IPS-NIHi7 (cell line): Measurements from ENCODE around the gene TMEM26.
"Not testable (repeated sequence)": the region's sequence is repeated elsewhere in the genome, so short reads cannot be mapped to it uniquely, and the experiment has no call there.

ENCODE experiments used
- DNase-seq: peaks from one replicate; pipeline ENCODE4 v3.0.0; 2012; ENCODE audit warnings: mixed read lengths; ENCODE audit errors: extremely low spot score

Gene TMEM26

DNA sequence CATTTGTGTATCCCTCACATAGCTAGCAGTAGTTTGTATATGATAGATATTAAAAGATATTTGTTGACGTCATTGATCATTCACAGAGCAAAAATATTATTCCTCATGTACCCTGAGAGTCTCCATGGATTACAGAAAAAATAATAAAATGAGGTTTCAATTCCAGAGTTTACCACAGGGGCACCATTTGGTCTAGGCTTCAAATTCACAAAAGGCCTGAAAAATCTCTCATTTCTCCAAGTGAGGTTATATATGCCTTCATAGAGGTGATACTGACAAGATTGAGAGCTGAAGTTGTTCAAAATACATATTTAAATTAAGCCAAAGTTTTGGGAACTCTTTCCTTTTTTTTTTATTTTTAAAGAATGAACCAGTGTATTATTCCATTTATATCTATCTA lies 52.7 kb downstream of the TMEM26 start:
- no peak for DNase-seq

DNA sequence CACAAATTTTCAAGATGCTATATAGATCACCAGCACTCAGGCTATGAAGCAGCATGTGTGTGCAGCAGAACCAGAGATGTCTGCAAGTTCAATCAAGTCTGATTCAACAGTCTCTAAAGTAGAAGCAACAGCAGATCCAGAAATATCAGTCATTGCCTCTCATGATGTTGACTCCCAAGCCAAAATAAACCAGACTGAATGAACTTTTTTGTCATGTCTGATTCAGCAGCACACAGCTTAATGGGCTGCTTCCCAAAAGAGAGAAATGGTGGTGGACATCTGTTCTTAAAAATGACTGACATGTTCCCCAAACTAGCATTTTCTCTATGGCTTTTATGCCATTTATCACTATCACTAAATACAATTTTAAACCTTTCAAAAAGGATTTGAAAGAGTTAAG lies 53.8 kb downstream of the TMEM26 start:
- no peak for DNase-seq

DNA sequence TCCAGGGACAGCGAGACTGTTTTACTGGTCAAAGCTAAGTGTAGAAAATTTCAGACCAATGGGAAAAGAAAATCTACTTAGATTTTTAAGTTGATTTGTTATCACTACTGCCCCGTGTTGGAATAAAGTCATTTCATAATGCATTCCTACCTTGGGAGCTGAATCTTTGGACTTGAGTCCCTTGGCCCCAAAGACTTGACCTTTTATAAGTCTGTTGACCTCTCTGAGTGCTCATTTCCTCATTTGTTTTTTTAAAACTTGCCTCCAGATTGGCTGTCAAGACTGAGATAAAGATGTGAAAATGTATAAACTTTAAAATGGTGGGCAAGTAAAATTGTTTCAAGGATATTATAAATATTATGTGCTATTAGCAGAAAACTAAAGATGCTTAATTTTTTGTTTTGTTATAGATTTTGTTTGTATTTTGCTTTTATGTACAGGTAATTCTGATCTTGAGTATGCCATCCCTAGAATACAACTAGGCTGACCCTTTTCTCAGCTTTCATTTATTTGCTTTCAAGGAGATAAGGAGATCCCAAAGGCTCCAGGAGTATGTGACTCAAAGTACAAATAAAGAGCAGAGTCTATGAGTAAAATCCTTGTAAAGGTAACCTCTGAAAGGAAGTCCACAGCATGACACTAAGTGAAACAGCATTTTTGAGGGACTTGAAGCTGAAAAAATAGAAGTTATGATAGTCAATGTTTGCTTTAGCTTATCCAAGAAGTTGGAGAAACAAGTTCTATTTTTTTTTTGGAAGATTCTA lies 54.6 kb downstream of the TMEM26 start:
- DNase-seq, result no peak

DNA sequence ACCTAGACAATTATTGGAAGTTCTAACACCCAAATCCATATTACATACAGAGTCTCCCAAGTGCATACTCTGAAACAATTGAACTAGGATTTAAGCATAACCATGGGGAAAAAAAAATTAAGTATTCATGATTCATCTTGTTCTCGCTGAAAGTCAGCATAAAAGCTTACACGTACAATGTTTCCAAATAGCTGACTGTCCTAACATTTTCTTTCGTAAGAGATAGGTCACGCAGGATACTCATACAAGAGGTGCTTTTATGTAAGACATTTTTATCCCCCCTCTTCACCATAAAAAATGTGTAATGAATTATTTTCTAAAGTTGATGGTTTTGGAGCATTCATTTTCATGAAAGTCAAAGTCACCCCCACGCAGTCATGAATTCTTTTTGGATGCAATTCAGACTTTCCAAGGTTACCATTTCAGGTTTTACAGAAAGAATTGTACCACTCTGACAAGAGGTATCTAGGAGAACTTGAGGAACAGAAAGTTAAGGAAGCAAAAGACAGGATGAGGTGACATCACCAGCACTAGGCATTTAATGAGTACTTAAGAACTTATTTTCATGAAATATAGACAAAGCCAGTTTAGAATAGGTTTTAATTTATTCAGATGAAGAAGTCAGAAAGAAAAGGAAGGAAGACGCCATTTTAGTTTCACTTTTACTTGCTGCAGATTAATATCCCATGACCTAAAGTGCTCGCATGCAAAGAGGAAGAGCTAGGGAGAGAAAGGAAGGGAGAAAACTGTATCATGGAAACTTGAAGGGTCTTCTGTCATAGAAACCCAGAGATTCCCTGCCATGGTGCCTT lies 55.8 kb downstream of the TMEM26 start:
- no peak for DNase-seq

DNA sequence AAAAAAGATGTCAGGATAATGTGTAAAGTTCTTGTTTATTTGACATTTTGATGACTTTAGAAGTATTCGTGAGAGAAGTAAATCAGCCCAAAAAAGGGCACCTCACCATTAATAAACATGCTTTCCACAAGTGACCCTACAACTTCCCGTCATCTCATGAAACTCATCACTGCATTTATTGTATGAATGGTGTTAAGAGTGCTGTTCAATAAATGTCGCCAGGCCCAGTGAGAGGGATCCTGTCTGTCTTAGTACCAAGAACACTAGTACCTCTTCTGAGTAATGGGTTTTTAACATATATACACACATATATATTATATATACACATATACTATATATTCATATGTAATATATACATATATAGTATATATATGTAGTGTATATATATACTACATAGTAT lies 61.9 kb downstream of the TMEM26 start:
- no peak for DNase-seq

DNA sequence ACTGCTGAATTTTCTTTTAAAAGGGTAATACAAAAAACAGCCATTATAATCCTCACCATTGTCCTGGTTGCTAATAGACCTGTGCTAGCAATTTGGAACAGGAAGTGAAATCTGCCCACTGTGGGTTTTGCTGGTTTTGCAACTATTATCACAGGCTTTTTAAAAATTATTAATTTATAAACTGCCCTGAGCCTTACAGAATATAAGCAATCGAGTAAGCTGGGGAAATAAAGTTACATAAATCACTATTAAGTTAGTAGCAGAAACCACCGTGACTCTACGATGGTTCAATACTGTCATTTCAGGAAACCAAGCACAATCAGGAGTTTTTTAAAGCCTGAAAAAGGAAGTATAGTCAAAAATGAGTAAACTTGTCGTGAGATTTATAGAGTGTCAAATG lies 62.3 kb downstream of the TMEM26 start:
- DNase-seq, result no peak

DNA sequence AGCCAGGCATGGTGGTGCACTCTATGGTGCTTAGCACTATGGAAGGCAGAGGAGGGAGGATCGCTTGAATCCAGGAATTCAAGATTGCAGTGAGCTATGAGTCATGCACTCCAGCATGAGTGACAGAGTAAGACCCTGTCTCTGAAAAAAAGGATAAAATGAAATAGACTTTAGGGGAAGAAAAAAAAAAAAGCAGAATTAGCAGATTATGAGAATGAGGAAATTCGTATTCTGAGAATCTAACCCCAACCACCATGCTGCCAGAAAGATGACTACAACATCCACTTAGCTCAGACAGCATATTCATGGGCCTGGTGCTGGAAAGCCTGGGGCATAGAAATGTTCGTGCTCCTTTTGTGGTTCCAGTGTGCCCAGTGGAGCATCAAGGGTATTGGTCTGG lies 63.3 kb downstream of the TMEM26 start:
- no peak for DNase-seq

DNA sequence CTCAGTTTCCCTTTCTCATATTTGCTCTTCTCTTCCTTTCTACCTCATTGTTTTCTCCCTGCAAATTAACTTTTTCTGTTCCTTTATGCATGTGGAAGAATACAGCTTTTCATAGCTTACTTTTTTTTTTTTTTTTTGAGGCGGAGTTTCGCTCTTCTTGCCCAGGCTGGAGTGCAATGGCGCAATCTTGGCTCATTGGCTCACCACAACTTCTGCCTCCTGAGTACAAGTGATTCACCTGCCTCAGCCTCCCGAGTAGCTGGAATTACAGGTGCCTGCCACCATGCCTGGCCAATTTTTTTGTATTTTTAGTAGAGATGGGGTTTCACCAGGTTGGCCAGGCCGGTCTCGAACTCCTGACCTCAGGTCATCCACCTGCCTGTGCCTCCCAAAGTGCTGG lies 64.2 kb downstream of the TMEM26 start:
- not testable (repeated sequence) for DNase-seq

DNA sequence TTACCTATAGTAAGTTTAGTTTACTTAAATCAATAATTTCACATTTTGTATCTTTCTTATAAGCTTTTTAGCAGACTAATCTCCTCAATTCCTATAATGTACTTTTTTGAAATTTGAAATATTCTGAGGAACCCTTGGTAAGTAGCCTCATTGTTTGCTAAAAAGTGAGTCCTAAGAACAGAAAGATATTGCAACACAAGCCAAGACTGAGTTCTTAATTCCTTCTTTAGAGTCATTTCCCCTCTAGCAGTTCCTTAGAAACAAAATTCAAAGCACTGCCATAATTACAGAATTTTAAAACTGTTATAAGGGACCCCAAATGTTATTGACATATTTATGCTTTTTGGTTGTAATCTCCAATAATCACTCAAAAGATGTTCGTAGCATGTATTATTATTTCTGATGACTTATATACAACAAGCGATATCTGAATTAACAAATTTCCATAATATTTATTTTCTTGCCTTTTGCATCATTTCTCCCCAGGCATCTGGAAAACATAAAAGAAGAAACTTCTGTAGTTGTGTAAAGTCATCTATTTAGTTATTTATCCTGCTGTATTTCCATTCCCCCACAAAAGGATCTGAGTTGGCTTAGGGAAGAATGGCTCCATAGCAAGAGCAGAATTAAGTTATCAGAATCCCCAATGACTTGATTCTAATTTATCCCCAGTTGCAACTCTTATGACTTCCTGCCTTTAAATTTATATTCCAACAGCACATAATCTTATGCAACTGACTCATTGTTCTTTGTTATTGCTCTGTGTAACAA lies 67.8 kb downstream of the TMEM26 start:
- DNase-seq, result no peak

DNA sequence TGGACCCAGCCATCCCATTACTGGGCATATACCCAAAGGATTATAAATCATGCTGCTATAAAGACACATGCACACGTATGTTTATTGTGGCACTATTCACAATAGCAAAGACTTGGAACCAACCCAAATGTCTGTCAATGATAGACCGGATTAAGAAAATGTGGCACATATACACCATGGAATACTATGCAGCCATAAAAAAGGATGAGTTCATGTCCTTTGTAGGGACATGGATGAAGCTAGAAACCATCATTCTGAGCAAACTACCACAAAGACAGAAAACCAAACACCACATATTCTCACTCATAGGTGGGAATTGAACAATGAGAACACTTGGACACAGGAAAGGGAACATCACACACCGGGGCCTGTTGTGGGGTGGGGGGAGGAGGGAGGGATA lies 72.0 kb downstream of the TMEM26 start:
- not testable (repeated sequence) for DNase-seq

DNA sequence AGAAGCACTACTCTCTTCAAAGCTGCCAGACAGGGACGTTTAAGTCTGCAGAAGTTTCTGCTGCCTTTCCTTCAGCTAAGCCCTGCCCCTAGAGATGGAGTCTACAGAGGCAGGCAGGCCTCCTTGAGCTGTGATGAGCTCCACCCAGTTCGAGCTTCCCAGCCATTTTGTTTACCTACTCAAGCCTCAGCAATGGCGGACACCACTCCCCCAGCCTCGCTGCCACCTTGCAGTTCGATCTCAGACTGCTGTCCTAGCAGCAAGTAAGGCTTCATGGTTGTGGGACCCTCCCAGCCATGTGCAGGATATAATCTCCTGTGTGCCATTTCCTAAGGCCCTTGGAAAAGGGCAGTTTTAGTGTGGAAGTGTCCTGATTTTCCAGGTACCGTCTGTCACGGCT lies 74.3 kb downstream of the TMEM26 start:
- no peak for DNase-seq

DNA sequence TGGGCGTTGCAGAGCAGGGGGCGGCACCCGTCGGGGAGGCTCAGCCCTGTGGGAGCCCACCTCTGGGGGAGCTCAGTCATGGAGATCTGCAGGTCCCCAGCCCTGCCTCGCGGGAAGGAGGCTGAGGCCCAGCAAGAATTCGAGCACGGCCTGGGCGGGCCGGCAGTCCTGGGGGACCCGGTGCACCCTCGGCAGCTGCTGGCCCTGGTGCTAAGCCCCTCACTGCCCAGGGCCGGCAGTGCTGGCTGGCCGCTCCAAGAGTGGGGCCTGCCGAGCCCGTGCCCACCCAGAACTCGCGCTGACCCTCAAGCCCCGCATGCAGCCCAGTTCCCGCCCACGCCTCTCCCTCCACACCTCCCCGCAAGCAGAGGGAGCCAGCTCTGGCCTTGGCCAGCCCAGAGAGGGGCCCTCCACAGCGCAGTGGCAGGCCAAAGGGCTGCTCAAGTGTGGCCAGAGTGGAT lies 76.2 kb downstream of the TMEM26 start:
- DNase-seq, result no peak

DNA sequence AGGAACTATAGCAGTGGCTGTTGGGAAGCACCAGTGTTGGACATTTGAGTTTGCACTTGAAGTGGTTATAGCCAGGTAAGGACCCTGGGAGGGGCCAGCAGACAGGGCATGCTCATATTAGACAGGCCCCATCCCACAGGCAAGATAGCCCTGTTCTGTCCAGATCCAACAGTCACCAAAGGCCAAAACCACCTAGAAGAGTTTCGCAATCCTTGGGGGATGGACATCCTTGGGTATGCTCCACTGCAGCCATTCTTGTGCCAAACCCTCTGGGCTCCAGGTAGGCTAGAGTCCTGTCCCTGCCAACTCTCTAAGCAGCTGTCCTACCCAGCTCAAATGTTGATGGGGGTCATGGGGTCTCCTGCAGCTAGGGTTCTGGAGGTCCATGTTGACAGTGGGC lies 76.8 kb downstream of the TMEM26 start:
- no peak for DNase-seq

DNA sequence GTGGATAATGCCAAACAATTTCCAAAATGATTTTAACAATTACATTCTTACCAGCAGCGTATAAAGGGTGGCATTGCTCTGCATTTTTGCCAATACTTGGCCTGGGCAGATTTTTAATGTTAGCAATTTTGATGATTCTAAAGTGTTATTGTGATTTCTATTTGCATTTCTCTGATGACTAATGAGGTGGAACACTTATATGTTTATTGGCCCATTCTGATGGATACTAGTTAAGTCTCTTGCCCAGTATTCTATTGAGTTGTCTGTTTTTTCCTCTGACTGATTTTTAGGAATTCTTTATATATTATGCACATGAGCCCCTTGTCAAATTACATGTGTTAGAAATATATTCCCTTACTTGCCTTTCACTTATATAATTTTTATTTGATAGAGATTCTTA lies 86.8 kb downstream of the TMEM26 start:
- DNase-seq, result no peak

DNA sequence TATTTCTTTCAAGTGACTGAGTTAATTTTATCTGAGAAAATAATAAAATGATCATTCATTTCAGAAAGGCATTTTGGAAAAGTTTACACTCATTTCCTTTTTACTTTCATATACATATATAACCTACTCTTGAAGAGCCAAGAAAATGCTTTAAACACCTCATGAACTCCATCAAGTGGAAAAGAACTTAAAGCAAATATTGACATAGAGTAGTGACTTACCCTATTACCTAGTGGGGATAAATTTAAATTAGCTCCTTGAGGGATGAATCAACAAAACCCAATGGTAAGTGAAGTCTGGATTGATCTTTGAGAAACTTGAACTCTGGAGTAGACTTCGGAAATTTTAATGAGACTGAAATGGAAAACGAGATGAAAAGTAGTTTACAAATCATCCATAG lies 88.6 kb downstream of the TMEM26 start:
- DNase-seq, result no peak

DNA sequence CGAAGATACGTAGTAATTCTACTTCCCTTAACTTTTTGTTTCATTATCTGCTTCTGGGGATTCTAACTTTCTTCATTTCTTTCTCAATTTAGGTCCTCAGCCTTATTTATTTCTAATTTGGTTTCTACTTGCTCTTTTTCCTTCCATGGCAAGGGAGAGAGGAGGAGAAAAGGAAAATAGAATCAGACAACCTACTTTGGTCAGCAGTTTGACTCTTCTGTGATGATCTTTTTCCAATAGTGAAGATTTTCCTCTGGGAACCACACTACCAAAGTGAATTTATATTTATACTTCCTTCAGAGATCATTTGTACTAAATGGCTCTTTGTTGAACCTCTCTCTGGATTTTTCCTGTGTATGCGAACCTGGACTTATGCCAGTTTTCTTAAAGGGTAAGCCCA lies 90.2 kb downstream of the TMEM26 start:
- DNase-seq, result no peak

DNA sequence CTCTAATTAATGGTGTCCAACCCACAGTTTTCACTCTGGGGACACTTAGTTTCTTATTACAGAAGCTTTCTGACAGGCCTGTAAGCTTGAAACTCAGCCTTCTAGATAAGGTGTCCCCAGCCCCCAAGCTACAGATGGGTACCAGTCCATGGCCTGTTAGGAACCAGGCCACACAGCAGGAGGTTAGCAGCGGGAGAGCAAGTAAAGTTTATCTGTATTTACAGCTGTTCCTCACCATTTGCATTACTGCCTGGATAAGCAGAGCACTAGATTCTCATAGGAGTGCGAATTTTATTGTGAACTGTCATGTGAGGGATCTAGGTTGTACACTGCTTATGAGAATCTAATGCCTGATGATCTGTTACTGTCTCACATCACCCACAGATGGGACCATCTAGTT lies 93.7 kb downstream of the TMEM26 start:
- no peak for DNase-seq

DNA sequence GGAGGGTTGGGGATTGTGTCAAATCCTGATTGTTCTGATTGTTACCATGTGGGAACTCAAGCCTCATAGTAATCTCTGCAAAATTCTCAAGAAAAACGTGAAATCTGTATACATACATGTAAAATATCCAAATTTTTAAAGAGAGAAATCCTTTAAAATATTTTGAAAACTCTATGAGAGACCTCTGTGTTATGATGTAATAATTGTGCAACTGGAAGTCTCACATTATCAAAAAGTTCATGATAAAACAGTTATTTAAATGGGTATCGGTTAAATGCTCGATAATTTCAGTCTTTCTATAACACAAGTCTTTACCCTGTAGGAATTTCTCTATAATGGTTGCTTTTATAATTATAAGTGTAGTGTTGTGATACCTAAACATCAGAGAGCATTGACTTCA lies 95.5 kb downstream of the TMEM26 start:
- DNase-seq, result no peak
